ENCODE results near the gene TPD52L2. TPM values are rescaled to one million over a fixed set of nuclear protein-coding genes. Genes with fewer than 3 reads are reported as not detected.
A peak's percentile ranks its signal among the peaks of the same experiment; 100 is the strongest.

TPD52L2 gene
- total RNA-seq (2022) (286 and 293 TPM in 2 replicates), Bru-seq, nascent RNA (percentile 93 among the genes with signal in this experiment), BruChase-seq, experiment 1, labeled RNA remaining after a 2-hour chase (percentile 97 among the genes with signal in this experiment), BruChase-seq, experiment 2, labeled RNA remaining after a 6-hour chase (percentile 97 among the genes with signal in this experiment)
- long read RNA-seq, full-length matches to known transcripts, result 385 of 460 reads
- long read RNA-seq, partial matches to known transcripts, result 26 of 460 reads
- long read RNA-seq, other reads (novel, unspliced or antisense), result 49 of 460 reads

DNA sequence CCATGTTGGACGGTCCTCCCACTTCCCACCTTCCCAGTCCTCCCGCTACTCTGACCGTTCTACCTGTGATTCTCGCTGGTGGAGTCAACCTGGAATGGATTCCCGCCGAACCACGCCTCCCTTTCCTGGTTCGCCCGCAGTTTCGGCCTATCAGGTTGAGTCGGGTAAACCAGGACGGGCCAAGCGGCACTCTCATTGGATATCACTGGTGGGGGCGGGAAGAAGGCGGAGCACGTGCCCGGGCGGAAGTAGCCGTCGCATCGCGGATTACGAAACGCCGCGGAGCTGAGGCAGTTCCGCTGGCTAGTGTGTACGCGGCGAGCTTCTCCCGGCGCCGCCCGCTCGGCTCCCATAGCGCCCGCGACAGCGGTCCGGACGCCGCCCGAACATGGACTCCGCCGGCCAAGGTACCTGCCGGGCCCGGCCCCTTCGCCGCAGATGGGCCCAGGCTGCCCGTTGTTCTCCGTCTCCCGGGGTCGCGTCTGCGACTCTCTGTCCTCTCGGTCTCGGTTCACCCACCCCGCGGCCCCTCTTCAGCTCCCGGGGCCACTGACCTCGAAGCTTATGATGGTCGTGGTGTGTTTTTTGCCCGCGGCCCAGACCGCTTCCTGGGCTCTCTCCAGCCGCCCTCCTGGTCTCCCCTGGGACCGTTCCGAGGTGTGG, at the start of gene TPD52L2:
TPD52L2 (plus strand) TSS at position 293 of the 663 bp plus-strand sequence; CDS start at position 389, 96 bp downstream.
- Mint-ChIP-seq H3K4me3 (ENCODE audit: unreplicated experiment) (peak within 1 kb of the TSS; percentile 90), H3K27ac (ENCODE audit: unreplicated experiment) (peak within 1 kb of the TSS; percentile 91), H3K27me3 (ENCODE audit: insufficient read depth, unreplicated experiment) (no peaks in the 10 kb centered on the region), H3K36me3 (ENCODE audit: insufficient read depth, unreplicated experiment) (peaks cover 83% of the 10 kb centered on the region), H3K4me1 (ENCODE audit: low read depth, unreplicated experiment) (peaks cover 8% of the 10 kb centered on the region), H3K9me3 (ENCODE audit: unreplicated experiment) (no peaks in the 10 kb centered on the region)
- Histone ChIP-seq H3K9me3 (no peaks in the 10 kb centered on the region), H3K36me3 (ENCODE audit: control insufficient read depth, insufficient read depth, low read length) (peaks cover 9% of the 10 kb centered on the region), H3K4me3 (ENCODE audit: low read depth, low read length) (peak within 1 kb of the TSS; percentile 97), H3K4me1 (peaks cover 15% of the 10 kb centered on the region), H3K27me3 (replicated peaks; ENCODE audit: control insufficient read depth, insufficient read depth, low read length) (no peaks in the 10 kb centered on the region)
- ChIA-PET POLR2A (interaction anchor here (0.6 to 2.8 kb wide), 33 partner anchors 9 to 367 kb away, joined by 3 to 49 read pairs (median 6); partner anchors contain the start of genes ARFRP1, DNAJC5, GMEB2 and HELZ2), CTCF (interaction anchor here (0.5 to 2.5 kb wide), 22 partner anchors 11 to 328 kb away, joined by 3 to 20 read pairs (median 6); partner anchors contain the start of genes ARFRP1, PRPF6, PTK6 and UCKL1)
- DNase-seq, result peak; percentile 100
- BruUV-seq (replicated peaks), result no TSS peak
- intact Hi-C loops (cut with micrococcal nuclease; ENCODE audit: unreplicated experiment), result loop anchor here (1.0 to 10.0 kb wide), 9 partner anchors 29 to 327 kb away; partner anchors contain the start of genes ARFRP1, GMEB2 and UCKL1
- TF ChIP-seq, protein P1, sequence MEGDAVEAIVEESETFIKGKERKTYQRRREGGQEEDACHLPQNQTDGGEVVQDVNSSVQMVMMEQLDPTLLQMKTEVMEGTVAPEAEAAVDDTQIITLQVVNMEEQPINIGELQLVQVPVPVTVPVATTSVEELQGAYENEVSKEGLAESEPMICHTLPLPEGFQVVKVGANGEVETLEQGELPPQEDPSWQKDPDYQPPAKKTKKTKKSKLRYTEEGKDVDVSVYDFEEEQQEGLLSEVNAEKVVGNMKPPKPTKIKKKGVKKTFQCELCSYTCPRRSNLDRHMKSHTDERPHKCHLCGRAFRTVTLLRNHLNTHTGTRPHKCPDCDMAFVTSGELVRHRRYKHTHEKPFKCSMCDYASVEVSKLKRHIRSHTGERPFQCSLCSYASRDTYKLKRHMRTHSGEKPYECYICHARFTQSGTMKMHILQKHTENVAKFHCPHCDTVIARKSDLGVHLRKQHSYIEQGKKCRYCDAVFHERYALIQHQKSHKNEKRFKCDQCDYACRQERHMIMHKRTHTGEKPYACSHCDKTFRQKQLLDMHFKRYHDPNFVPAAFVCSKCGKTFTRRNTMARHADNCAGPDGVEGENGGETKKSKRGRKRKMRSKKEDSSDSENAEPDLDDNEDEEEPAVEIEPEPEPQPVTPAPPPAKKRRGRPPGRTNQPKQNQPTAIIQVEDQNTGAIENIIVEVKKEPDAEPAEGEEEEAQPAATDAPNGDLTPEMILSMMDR (IDR thresholded peaks at IDR 0.05; ENCODE audit: insufficient read depth in 1 of 2, low read depth in 1 of 2, low read length in 1 of 2, severe bottlenecking in 1 of 2, unreplicated experiment in 1 of 2), result no peak

DNA sequence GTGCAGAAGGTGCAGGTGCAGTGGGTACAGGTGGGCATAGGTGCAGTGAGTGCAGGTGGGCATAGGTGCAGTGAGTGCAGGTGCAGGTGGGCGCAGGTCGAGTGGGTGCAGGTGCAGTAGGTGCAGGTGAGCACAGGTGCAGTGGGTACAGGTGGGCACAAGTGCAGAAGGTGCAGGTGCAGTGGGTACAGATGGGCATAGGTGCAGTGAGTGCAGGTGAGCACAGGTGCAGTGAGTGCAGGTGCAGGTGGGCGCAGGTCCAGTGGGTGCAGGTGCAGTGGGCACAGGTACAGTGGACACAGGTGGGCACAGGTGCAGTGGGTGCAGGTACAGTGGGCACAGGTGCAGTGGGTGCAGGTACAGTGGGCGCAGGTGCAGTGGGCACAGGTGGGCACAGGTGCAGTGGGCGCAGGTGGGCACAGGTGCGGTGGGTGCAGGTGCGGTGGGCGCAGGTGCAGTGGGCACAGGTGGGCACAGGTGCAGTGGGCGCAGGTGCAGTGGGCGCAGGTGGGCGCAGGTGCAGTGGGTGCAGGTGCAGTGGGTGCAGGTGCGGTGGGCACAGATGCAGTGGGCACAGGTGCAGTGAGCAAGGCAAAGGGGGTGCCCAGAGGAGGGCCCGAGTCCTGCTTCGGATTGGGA, 49.3 kb upstream of the TPD52L2 start:
- no peaks in the 10 kb centered on the region for H3K27me3 Mint-ChIP-seq (ENCODE audit: insufficient read depth, unreplicated experiment)
- H3K4me3 Mint-ChIP-seq (ENCODE audit: unreplicated experiment), result no peak overlapping the region
- no peaks in the 10 kb centered on the region for H3K9me3 ChIP-seq
- H3K36me3 ChIP-seq (ENCODE audit: control insufficient read depth, insufficient read depth, low read length), result no peaks in the 10 kb centered on the region
- H3K4me1 ChIP-seq, result no peaks in the 10 kb centered on the region
- H3K4me3 ChIP-seq (ENCODE audit: low read depth, low read length), result no peak overlapping the region
- peaks cover 8% of the 10 kb centered on the region for H3K4me1 Mint-ChIP-seq (ENCODE audit: low read depth, unreplicated experiment)
- no peaks in the 10 kb centered on the region for H3K9me3 Mint-ChIP-seq (ENCODE audit: unreplicated experiment)
- no TSS peak for BruUV-seq (replicated peaks)
- no peak overlapping the region for H3K27ac Mint-ChIP-seq (ENCODE audit: unreplicated experiment)
- no peaks in the 10 kb centered on the region for H3K27me3 ChIP-seq (replicated peaks; ENCODE audit: control insufficient read depth, insufficient read depth, low read length)
- no peak for DNase-seq
- CTCF ChIA-PET, result no interaction called here
- TF ChIP-seq, protein P1 (IDR thresholded peaks at IDR 0.05; ENCODE audit: insufficient read depth in 1 of 2, low read depth in 1 of 2, low read length in 1 of 2, severe bottlenecking in 1 of 2, unreplicated experiment in 1 of 2), result no peak
- no peaks in the 10 kb centered on the region for H3K36me3 Mint-ChIP-seq (ENCODE audit: insufficient read depth, unreplicated experiment)
- POLR2A ChIA-PET, result no interaction called here
- intact Hi-C loops (cut with micrococcal nuclease; ENCODE audit: unreplicated experiment), result no loop called here
